ENCODE measurements around the gene IFNGR2. TPM values are rescaled to one million over a fixed set of nuclear protein-coding genes. Genes with fewer than 3 reads are reported as not detected.

IFNGR2 gene
- total and polyA plus RNA-seq, 2 donors from 2014 or later, result 57.6 to 68.3 TPM

DNA sequence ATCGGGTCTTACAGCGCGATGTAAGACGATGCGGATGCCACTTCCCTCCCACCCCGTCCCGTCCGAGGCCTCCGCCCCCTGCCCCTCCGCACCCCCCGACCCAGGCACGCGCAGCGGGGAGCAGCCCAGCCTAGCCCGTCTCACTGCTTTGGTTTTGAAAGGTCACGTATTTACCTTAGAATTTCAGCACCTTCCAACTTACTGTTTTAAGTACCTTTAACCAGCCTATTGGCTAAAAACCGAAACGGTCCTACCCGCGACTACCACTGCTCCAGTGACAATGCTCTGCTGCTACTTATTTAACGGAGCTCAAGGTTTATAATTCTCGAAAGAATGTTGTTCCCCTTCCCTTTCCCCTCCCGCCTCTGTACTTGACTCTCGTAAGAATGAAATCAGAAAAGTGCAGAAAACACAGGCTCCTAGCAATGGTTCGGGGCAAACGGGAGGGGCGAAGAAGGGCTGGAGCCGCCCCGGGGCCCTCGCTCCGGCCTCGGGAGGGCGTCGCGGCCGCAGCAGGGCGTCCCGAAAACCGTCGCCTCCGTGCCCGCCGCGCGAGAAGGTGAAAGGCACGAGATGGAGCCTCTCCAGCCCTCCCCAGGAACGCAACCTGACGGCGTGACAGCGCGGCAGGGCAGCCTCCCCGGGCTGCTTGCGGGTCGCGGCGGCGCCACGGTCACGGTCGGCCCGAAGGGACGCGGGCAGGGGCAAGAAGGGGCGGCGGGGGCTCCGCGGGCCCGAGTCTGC, 75.9 kb downstream of the IFNGR2 start:
- Histone ChIP-seq H3K27me3 (ENCODE audit: control insufficient read depth, insufficient read depth, low read length) (no peaks in the 10 kb centered on the region), H3K27ac (ENCODE audit: low read depth in 2 of 2, low read length in 2 of 2) (peak overlapping the region; percentile 92 to 93), H3K36me3 (ENCODE audit: control insufficient read depth in 2 of 3, insufficient read depth in 3 of 3, low read length in 3 of 3) (no peaks in the 10 kb centered on the region), H3K4me3 (ENCODE audit: low read length in 3 of 3) (peak overlapping the region; percentile 88 to 98 (median 98)), H3K9ac (ENCODE audit: low read length in 3 of 3) (peak overlapping the region; percentile 61 to 96 (median 91)), H3K9me3 (ENCODE audit: control insufficient read depth in 2 of 3, insufficient read depth in 1 of 3, low read length in 3 of 3) (no peaks in the 10 kb centered on the region), H3K4me1 (ENCODE audit: control insufficient read depth in 2 of 3, insufficient read depth in 2 of 3, low read depth in 1 of 3, low read length in 3 of 3) (no peaks in the 10 kb centered on the region)
- intact Hi-C loops (cut with DNase I), result no loop called here
- TF ChIP-seq, protein P1, sequence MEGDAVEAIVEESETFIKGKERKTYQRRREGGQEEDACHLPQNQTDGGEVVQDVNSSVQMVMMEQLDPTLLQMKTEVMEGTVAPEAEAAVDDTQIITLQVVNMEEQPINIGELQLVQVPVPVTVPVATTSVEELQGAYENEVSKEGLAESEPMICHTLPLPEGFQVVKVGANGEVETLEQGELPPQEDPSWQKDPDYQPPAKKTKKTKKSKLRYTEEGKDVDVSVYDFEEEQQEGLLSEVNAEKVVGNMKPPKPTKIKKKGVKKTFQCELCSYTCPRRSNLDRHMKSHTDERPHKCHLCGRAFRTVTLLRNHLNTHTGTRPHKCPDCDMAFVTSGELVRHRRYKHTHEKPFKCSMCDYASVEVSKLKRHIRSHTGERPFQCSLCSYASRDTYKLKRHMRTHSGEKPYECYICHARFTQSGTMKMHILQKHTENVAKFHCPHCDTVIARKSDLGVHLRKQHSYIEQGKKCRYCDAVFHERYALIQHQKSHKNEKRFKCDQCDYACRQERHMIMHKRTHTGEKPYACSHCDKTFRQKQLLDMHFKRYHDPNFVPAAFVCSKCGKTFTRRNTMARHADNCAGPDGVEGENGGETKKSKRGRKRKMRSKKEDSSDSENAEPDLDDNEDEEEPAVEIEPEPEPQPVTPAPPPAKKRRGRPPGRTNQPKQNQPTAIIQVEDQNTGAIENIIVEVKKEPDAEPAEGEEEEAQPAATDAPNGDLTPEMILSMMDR (IDR thresholded peaks at IDR 0.05; ENCODE audit: borderline replicate concordance, extremely low read depth, insufficient read depth), result no peak
- FAIRE-seq (no peak), DNase-seq (peak; percentile 56 to 83 (median 66))

DNA sequence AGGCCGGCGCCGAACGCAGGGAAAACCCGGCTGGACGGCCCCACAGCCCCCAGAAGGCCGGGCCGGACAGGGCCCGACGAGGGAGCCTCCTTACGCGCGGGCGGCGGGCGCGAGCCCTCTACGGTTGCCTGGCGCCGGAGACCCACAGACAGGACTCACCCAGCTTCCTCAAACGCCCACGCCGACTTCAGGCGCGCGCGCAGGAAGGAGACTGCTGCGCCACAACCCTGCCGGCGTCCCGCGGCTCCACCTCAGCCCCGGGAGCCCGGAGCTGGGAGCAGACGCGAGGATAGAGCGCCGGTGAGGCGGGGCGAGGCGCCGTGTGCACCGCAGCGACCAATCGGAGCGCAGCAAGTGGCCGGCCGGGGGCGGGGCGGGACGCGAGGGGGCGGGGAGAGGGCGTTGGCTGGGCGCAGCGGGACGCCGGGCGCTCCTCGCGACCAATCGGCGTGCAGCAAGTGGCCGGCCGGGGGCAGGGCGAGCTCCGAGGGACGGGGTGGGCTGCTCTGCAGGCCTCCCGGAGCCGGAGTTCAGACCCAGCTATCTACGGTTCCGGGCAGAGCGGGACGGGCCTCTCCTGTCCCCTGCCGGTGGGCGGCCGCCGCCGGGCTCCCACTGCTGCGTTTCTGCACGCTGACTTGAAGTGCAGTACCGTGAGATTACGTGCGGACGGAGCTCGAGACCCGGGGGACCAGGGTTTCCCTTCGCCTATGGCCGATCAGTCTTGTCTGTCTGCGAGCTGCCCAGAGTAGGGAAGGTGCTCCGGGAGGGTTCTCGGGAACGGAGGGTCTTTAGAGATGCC, 76.7 kb downstream of the IFNGR2 start, which contains the start of gene TMEM50B:
TMEM50B (minus strand) TSS at position 296 of the 802 bp plus-strand sequence. CDS start 11,089 bp downstream, outside the sequence.
- intact Hi-C loops (cut with DNase I), result no loop called here
- no peak for FAIRE-seq
- peak; percentile 97 to 99 (median 98) for DNase-seq
- H3K9ac ChIP-seq (ENCODE audit: low read length in 3 of 3), result peak within 1 kb of the TSS; percentile 70 to 96 (median 94)
- H3K4me3 ChIP-seq (ENCODE audit: low read length in 3 of 3), result peak within 1 kb of the TSS; percentile 88 to 98 (median 98)
- H3K27me3 ChIP-seq (ENCODE audit: control insufficient read depth, insufficient read depth, low read length), result no peaks in the 10 kb centered on the region
- no peaks in the 10 kb centered on the region for H3K4me1 ChIP-seq (ENCODE audit: control insufficient read depth in 2 of 3, insufficient read depth in 2 of 3, low read depth in 1 of 3, low read length in 3 of 3)
- TF ChIP-seq, protein P1 (IDR thresholded peaks at IDR 0.05; ENCODE audit: borderline replicate concordance, extremely low read depth, insufficient read depth), result peak; percentile 33
- H3K9me3 ChIP-seq (ENCODE audit: control insufficient read depth in 2 of 3, insufficient read depth in 1 of 3, low read length in 3 of 3), result no peaks in the 10 kb centered on the region
- H3K36me3 ChIP-seq (ENCODE audit: control insufficient read depth in 2 of 3, insufficient read depth in 3 of 3, low read length in 3 of 3), result no peaks in the 10 kb centered on the region
- H3K27ac ChIP-seq (ENCODE audit: low read depth in 2 of 2, low read length in 2 of 2), result peak within 1 kb of the TSS; percentile 92 to 93

DNA sequence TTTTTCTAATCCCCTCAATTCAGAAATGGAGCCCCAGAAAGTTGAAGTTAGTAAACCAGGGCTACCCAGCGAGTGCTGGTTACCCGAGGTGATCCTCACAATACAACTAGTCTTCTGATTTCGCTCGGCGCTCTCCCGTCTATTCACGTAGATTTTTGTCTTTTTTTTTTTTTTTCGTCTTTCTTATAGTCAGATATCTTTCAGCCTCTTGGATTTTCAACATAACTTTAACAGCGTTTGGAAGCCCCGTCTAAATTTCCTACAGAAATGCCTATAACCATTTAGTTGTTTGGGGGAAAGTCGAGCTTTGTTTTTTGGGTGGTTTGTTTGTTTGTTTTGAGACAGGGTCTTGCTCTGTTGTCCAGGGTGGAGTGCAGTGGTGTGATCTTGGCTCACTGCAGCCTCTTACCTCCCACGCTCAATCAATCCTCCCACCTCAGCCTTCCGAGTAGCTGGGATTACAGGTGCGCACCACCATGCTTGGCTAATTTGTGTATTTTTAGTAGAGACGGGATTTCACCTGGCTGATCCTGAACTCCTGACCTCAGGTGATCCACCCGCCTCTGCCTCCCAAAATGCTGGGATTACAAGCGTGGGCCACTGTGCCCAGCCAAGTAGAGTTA, 77.4 kb downstream of the IFNGR2 start:
- peak overlapping the region; percentile 70 to 94 (median 80) for H3K9ac ChIP-seq (ENCODE audit: low read length in 3 of 3)
- TF ChIP-seq, protein P1 (IDR thresholded peaks at IDR 0.05; ENCODE audit: borderline replicate concordance, extremely low read depth, insufficient read depth), result no peak
- intact Hi-C loops (cut with DNase I), result no loop called here
- peak overlapping the region; percentile 87 to 92 (median 92) for H3K4me3 ChIP-seq (ENCODE audit: low read length in 3 of 3)
- no peaks in the 10 kb centered on the region for H3K27me3 ChIP-seq (ENCODE audit: control insufficient read depth, insufficient read depth, low read length)
- H3K36me3 ChIP-seq (ENCODE audit: control insufficient read depth in 2 of 3, insufficient read depth in 3 of 3, low read length in 3 of 3), result no peaks in the 10 kb centered on the region
- no peaks in the 10 kb centered on the region for H3K4me1 ChIP-seq (ENCODE audit: control insufficient read depth in 2 of 3, insufficient read depth in 2 of 3, low read depth in 1 of 3, low read length in 3 of 3)
- DNase-seq, result peak in 1 of 5 donors; percentile 5
- no peak for FAIRE-seq
- peak overlapping the region; percentile 24 to 86 for H3K27ac ChIP-seq (ENCODE audit: low read depth in 2 of 2, low read length in 2 of 2)
- no peaks in the 10 kb centered on the region for H3K9me3 ChIP-seq (ENCODE audit: control insufficient read depth in 2 of 3, insufficient read depth in 1 of 3, low read length in 3 of 3)

Measured in kidney (tissue), 14 donors.